CD4-positive, alpha-beta T cell treated with Interleukin-15 for 4 hours (primary cell): ENCODE measurements around the gene APEX1.
"Not testable (repeated sequence)": the region's sequence is repeated elsewhere in the genome, so short reads cannot be mapped to it uniquely, and the experiment has no call there.

Source experiments
- DNase-seq: peaks from one replicate; pipeline ENCODE4 v3.0.0-alpha.2; 2020; ENCODE audit warnings: low spot score

The APEX1 gene

GRCh38 chr14:20472536-20473169 lies 17.6 kb downstream of the APEX1 start:
- DNase-seq = no peak

- DNase-seq = no peak
These were observed 21.8 kb downstream of the APEX1 start for GRCh38 chr14:20476776-20477175.

- peak; percentile 37 for DNase-seq
These were observed 22.3 kb downstream of the APEX1 start for GRCh38 chr14:20477211-20477876.

- DNase-seq = no peak
These were observed 23.9 kb downstream of the APEX1 start for GRCh38 chr14:20478894-20479293.

- DNase-seq = no peak
These were observed 27.4 kb downstream of the APEX1 start for GRCh38 chr14:20482382-20482781.

- DNase-seq = no peak
These were observed 30.9 kb downstream of the APEX1 start for GRCh38 chr14:20485900-20486299.

GRCh38 chr14:20486684-20487395 lies 31.8 kb downstream of the APEX1 start:
- DNase-seq = no peak

GRCh38 chr14:20487396-20487725 lies 32.3 kb downstream of the APEX1 start:
- no peak for DNase-seq

GRCh38 chr14:20489093-20489994 lies 34.3 kb downstream of the APEX1 start:
- DNase-seq = peak; percentile 46

- no peak for DNase-seq
These were observed 35.5 kb downstream of the APEX1 start for GRCh38 chr14:20490563-20490962.

GRCh38 chr14:20492486-20492885 lies 37.5 kb downstream of the APEX1 start:
- DNase-seq = no peak

- no peak for DNase-seq
These were observed 38.6 kb downstream of the APEX1 start for GRCh38 chr14:20493634-20494033.

GRCh38 chr14:20494935-20495766 lies 40.1 kb downstream of the APEX1 start:
- no peak for DNase-seq

- no peak for DNase-seq
These were observed 43.6 kb downstream of the APEX1 start for GRCh38 chr14:20498622-20499021.

- no peak for DNase-seq
These were observed 44.1 kb downstream of the APEX1 start for GRCh38 chr14:20499108-20499507.

- no peak for DNase-seq
These were observed 44.9 kb downstream of the APEX1 start for GRCh38 chr14:20499881-20500280.

GRCh38 chr14:20501346-20501745 lies 46.3 kb downstream of the APEX1 start:
- DNase-seq = no peak

- DNase-seq = no peak
These were observed 48.9 kb downstream of the APEX1 start for GRCh38 chr14:20503898-20504297.

GRCh38 chr14:20506276-20506675 lies 51.2 kb downstream of the APEX1 start:
- DNase-seq = not testable (repeated sequence)

GRCh38 chr14:20506752-20507151 lies 51.7 kb downstream of the APEX1 start:
- DNase-seq = not testable (repeated sequence)
